Keratinocyte (primary cell): Measurements from ENCODE around the gene RASL12. TPM values are rescaled to one million over a fixed set of nuclear protein-coding genes. Genes with fewer than 3 reads are reported as not detected.

Experiments used
- DNase-seq: peaks from one replicate; pipeline ENCODE4 v3.0.0-alpha.2; 2011; ENCODE audit warnings: low read depth, missing footprints, low spot score
- FAIRE-seq: peaks from 2 replicates; lab custom pipeline; 2011; peaks lifted over from hg19 to GRCh38; lab: Jason Lieb, UNC
- H2AFZ ChIP-seq: 2 replicates; pipeline ENCODE4 v1.6.0; 2012; ENCODE audit warnings: low read length, control low read depth, inconsistent platforms; ENCODE audit not compliant: control insufficient read depth
- H3K27ac ChIP-seq: 2 replicates; pipeline ENCODE4 v1.5.1; 2011; ENCODE audit warnings: low read length; ENCODE audit not compliant: control insufficient read depth, insufficient read depth
- H3K27me3 ChIP-seq: 3 replicates; pipeline ENCODE4 v1.6.0; 2011; ENCODE audit warnings: low read length; ENCODE audit not compliant: control insufficient read depth, insufficient read depth; ENCODE audit errors: extremely low read depth
- H3K36me3 ChIP-seq, 2 experiments: 2 replicates in 1 of 2; 3 replicates in 1 of 2; pipeline ENCODE4 v1.5.1; 2011; ENCODE audit warnings: low read length in 2 of 2, mild to moderate bottlenecking in 1 of 2; ENCODE audit not compliant: control insufficient read depth in 2 of 2, insufficient read depth in 2 of 2; ENCODE audit errors: extremely low read depth in 1 of 2
- H3K4me1 ChIP-seq: 3 replicates; pipeline ENCODE4 v1.5.1; 2011; ENCODE audit warnings: low read length; ENCODE audit not compliant: control insufficient read depth, insufficient read depth; ENCODE audit errors: extremely low read depth
- H3K4me2 ChIP-seq: 3 replicates; pipeline ENCODE4 v1.6.0; 2011; ENCODE audit warnings: low read depth, low read length; ENCODE audit not compliant: control insufficient read depth, insufficient read depth; ENCODE audit errors: extremely low read depth
- H3K4me3 ChIP-seq, 3 experiments: fragments of 200-600 bp in 1 of 3; sonication (generic) in 1 of 3; 2 replicates in 2 of 3; 3 replicates in 1 of 3; pipeline ENCODE4 v1.5.1; 2011 to 2016; ENCODE audit warnings: low read length in 3 of 3, mild to moderate bottlenecking in 3 of 3, control low read depth in 2 of 3, inconsistent platforms in 1 of 3, low read depth in 1 of 3, mixed read lengths in 1 of 3, mixed run types in 1 of 3, moderate library complexity in 1 of 3; ENCODE audit not compliant: control insufficient read depth in 2 of 3, insufficient read depth in 2 of 3; ENCODE audit errors: extremely low read depth in 1 of 3
- H3K79me2 ChIP-seq: 2 replicates; pipeline ENCODE4 v1.6.0; 2012; ENCODE audit warnings: low read length; ENCODE audit not compliant: control insufficient read depth, insufficient read depth
- H3K9ac ChIP-seq: 3 replicates; pipeline ENCODE4 v1.6.0; 2011; ENCODE audit warnings: low read length; ENCODE audit not compliant: control insufficient read depth, insufficient read depth; ENCODE audit errors: extremely low read depth
- H3K9me1 ChIP-seq: 3 replicates; pipeline ENCODE4 v1.6.0; 2011; ENCODE audit warnings: low read length; ENCODE audit not compliant: control insufficient read depth, insufficient read depth; ENCODE audit errors: extremely low read depth
- H3K9me3 ChIP-seq: 2 replicates; pipeline ENCODE4 v1.5.1; 2012; ENCODE audit warnings: low read depth, low read length; ENCODE audit not compliant: control insufficient read depth
- H4K20me1 ChIP-seq: 3 replicates; pipeline ENCODE4 v1.6.0; 2011; ENCODE audit warnings: low read length; ENCODE audit not compliant: control insufficient read depth, insufficient read depth; ENCODE audit errors: extremely low read depth
- EZH2 ChIP-seq: IDR thresholded peaks from one replicate; pipeline ENCODE4 v1.6.1; 2012; ENCODE audit warnings: inconsistent platforms, mild to moderate bottlenecking, low read length, moderate library complexity
- dilution Hi-C: fragments of 300-500 bp; cut with MboI; formaldehyde crosslinking; loops from one replicate; pipeline ENCODE4 v1.7.0; 2020; ENCODE audit warnings: low sequenced_read_pairs; ENCODE audit not compliant: extremely low pct_ligation_motif_present
- polyA plus RNA-seq, 5 experiments: library from polyadenylated mRNA; depleted of rRNA in 3 of 5; stranded (reverse) in 3 of 5; stranded (forward) in 1 of 5; unstranded in 1 of 5; fragments of >200 nt; gene quantifications; 1 replicate in 1 of 5; 2 replicates in 3 of 5; 3 replicates in 1 of 5; pipeline versions ENCODE4 v1.2.1 to v1.2.3, GENCODE V29; 2011 to 2012; ENCODE audit warnings: missing spikeins in 2 of 5, low read depth in 1 of 5, low replicate concordance in 1 of 5
- TF ChIP-seq, protein P1 (sequence below), 3 experiments: IDR thresholded peaks in 1 of 3; conservative IDR thresholded peaks in 1 of 3; optimal IDR thresholded peaks in 1 of 3; 2 replicates in 2 of 3; 3 replicates in 1 of 3; pipeline versions ENCODE3 to v1.5.1; 2011; ENCODE audit warnings: low read length in 3 of 3, mild to moderate bottlenecking in 3 of 3, moderate library complexity in 2 of 3, control low read depth in 1 of 3, inconsistent platforms in 1 of 3; ENCODE audit not compliant: insufficient read depth in 2 of 3; ENCODE audit errors: extremely low read depth in 1 of 3

The RASL12 gene
- polyA plus RNA-seq, 1 donor (not counting 4 experiments of a cell fraction or from before 2014, with no cell fraction given): not detected

DNA sequence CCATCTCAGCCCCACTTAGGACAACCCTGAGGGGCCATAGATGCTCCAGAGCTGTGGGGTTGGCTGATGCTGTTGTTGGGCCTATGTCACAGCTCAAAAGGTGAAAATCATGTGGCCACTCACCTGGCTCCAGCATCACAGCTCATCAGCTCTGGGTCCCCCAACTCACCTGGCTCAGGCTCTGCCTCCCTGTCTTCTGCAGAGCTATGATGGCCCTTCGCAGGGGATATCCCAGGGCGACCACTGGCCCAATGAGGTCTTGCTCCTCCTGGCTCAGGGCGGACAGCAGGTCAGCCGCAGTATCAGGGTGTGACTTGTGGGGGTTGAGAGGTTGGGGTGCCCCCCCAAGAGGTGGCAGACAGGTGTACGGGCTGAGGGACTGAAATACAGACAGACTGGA lies 31.5 kb upstream of the RASL12 start:
- Histone ChIP-seq H3K27ac (no peak overlapping the region), H3K4me3 (no peak overlapping the region), H4K20me1 (no peaks in the 10 kb centered on the region), H3K9me1 (no peaks in the 10 kb centered on the region), H3K4me2 (no peak overlapping the region), H3K9me3 (no peaks in the 10 kb centered on the region), H2AFZ (no peak overlapping the region), H3K9ac (no peak overlapping the region), H3K36me3 (peaks cover 12 to 25% of the 10 kb centered on the region in 2 experiments), H3K27me3 (no peaks in the 10 kb centered on the region), H3K4me1 (no peaks in the 10 kb centered on the region), H3K79me2 (no peaks in the 10 kb centered on the region)
- FAIRE-seq (no peak), DNase-seq (no peak)
- no peak for TF ChIP-seq EZH2
- TF ChIP-seq, protein P1, sequence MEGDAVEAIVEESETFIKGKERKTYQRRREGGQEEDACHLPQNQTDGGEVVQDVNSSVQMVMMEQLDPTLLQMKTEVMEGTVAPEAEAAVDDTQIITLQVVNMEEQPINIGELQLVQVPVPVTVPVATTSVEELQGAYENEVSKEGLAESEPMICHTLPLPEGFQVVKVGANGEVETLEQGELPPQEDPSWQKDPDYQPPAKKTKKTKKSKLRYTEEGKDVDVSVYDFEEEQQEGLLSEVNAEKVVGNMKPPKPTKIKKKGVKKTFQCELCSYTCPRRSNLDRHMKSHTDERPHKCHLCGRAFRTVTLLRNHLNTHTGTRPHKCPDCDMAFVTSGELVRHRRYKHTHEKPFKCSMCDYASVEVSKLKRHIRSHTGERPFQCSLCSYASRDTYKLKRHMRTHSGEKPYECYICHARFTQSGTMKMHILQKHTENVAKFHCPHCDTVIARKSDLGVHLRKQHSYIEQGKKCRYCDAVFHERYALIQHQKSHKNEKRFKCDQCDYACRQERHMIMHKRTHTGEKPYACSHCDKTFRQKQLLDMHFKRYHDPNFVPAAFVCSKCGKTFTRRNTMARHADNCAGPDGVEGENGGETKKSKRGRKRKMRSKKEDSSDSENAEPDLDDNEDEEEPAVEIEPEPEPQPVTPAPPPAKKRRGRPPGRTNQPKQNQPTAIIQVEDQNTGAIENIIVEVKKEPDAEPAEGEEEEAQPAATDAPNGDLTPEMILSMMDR (optimal IDR thresholded peaks at IDR 0.05 in 1 of 3, IDR thresholded peaks at IDR 0.05 in 1 of 3, conservative IDR thresholded peaks at IDR 0.05 in 1 of 3; ENCODE audit: extremely low read depth in 1 of 3, insufficient read depth in 2 of 3, low read length in 3 of 3): no peak
- dilution Hi-C loops: no loop called here

- Histone ChIP-seq H3K4me2 (no peak overlapping the region), H3K36me3 (peaks cover 12 to 25% of the 10 kb centered on the region in 2 experiments), H3K9me1 (no peaks in the 10 kb centered on the region), H3K27me3 (no peaks in the 10 kb centered on the region), H3K4me3 (no peak overlapping the region), H3K79me2 (no peaks in the 10 kb centered on the region), H3K9me3 (no peaks in the 10 kb centered on the region), H3K4me1 (no peaks in the 10 kb centered on the region), H4K20me1 (no peaks in the 10 kb centered on the region), H3K9ac (no peak overlapping the region), H2AFZ (no peak overlapping the region), H3K27ac (no peak overlapping the region)
- no peak for FAIRE-seq
- dilution Hi-C loops: no loop called here
- no peak for DNase-seq
- TF ChIP-seq, protein P1 (optimal IDR thresholded peaks at IDR 0.05 in 1 of 3, IDR thresholded peaks at IDR 0.05 in 1 of 3, conservative IDR thresholded peaks at IDR 0.05 in 1 of 3; ENCODE audit: extremely low read depth in 1 of 3, insufficient read depth in 2 of 3, low read length in 3 of 3): no peak
- TF ChIP-seq EZH2: no peak
These were observed 30.0 kb upstream of the RASL12 start for GRCh38 chr15:65097651-65098263.
